WTC11 (cell line): ENCODE data around the gene KANK3. TPM values are rescaled to one million over a fixed set of nuclear protein-coding genes. Genes with fewer than 3 reads are reported as not detected.

Experiments used
- ATAC-seq: fragments of 200-7000 bp; cut with Tn5 transposase; 2 replicates; pipeline ENCODE4 v1.10.0; 2021; ENCODE audit warnings: mild to moderate bottlenecking, moderate library complexity
- CTCF ChIA-PET: fragments of 300-600 bp; sonication (Branson Sonifier 250); formaldehyde crosslinking; loops from one replicate; lab custom pipeline; 2021; ENCODE audit warnings: antibody characterized with exemption; lab: Charles Lee
- POLR2A ChIA-PET: fragments of 350-600 bp; sonication (Branson Sonifier 250); formaldehyde crosslinking; loops from one replicate; lab custom pipeline; 2021; ENCODE audit warnings: antibody characterized with exemption; lab: Charles Lee
- DNase-seq: peaks from one replicate; pipeline ENCODE4 v3.0.0; 2021; ENCODE audit warnings: low spot score
- H3K27ac Mint-ChIP-seq: 2 replicates; pipeline ENCODE4 v1.8.0; 2021; ENCODE audit warnings: mixed read lengths
- H3K27me3 Mint-ChIP-seq: 2 replicates; pipeline ENCODE4 v1.8.0; 2021; ENCODE audit warnings: low read depth, mild to moderate bottlenecking, moderate library complexity, mixed read lengths
- H3K36me3 Mint-ChIP-seq: 2 replicates; pipeline ENCODE4 v1.8.0; 2021; ENCODE audit warnings: mixed read lengths
- H3K4me1 Mint-ChIP-seq: 2 replicates; pipeline ENCODE4 v1.8.0; 2022; ENCODE audit warnings: mixed read lengths
- H3K4me3 Mint-ChIP-seq: 2 replicates; pipeline ENCODE4 v1.8.0; 2021; ENCODE audit warnings: mild to moderate bottlenecking, moderate library complexity, mixed read lengths
- H3K9me3 Mint-ChIP-seq: 2 replicates; pipeline ENCODE4 v1.8.0; 2021; ENCODE audit warnings: mixed read lengths
- AR ChIP-seq: fragments of 250-450 bp; sonication (Bioruptor Pico); IDR thresholded peaks from 2 replicates; pipeline ENCODE4 v1.9.0; 2021; ENCODE audit warnings: mild to moderate bottlenecking
- ARID4B ChIP-seq: sonication (generic); formaldehyde crosslinking; IDR thresholded peaks from 2 replicates; pipeline ENCODE4 v1.8.0; 2023; ENCODE audit warnings: missing genetic modification reagents, mild to moderate bottlenecking, borderline replicate concordance
- CREM ChIP-seq: sonication (generic); formaldehyde crosslinking; IDR thresholded peaks from 2 replicates; pipeline ENCODE4 v1.8.1; 2022; ENCODE audit warnings: mild to moderate bottlenecking, missing genetic modification reagents, moderate library complexity
- E2F4 ChIP-seq: sonication (generic); formaldehyde crosslinking; IDR thresholded peaks from 2 replicates; pipeline ENCODE4 v1.8.1; 2022; ENCODE audit warnings: low read depth, mild to moderate bottlenecking, moderate library complexity, missing genetic modification reagents, borderline replicate concordance
- EMX1 ChIP-seq: fragments of 250-450 bp; sonication (Bioruptor Pico); IDR thresholded peaks from 2 replicates; pipeline ENCODE4 v1.8.0; 2021; ENCODE audit warnings: mild to moderate bottlenecking
- FOXK1 ChIP-seq: sonication (generic); formaldehyde crosslinking; IDR thresholded peaks from 2 replicates; pipeline ENCODE4 v1.8.0; 2022; ENCODE audit warnings: mild to moderate bottlenecking, moderate library complexity, missing genetic modification reagents
- FOXP4 ChIP-seq: sonication (generic); formaldehyde crosslinking; IDR thresholded peaks from 2 replicates; pipeline ENCODE4 v1.8.0; 2022; ENCODE audit warnings: mild to moderate bottlenecking, missing genetic modification reagents
- JAZF1 ChIP-seq: fragments of 250-450 bp; sonication (Bioruptor Pico); IDR thresholded peaks from 2 replicates; pipeline ENCODE4 v1.9.0; 2021; ENCODE audit warnings: moderate library complexity, mild to moderate bottlenecking, inconsistent platforms
- KAT7 ChIP-seq: sonication (generic); formaldehyde crosslinking; IDR thresholded peaks from 2 replicates; pipeline ENCODE4 v1.8.1; 2023; ENCODE audit warnings: missing genetic modification reagents, mild to moderate bottlenecking, borderline replicate concordance
- NFATC4 ChIP-seq: fragments of 250-450 bp; sonication (Bioruptor Pico); IDR thresholded peaks from 2 replicates; pipeline ENCODE4 v1.9.0; 2021; ENCODE audit warnings: mild to moderate bottlenecking
- ZSCAN18 ChIP-seq: fragments of 250-450 bp; sonication (Bioruptor Pico); IDR thresholded peaks from 2 replicates; pipeline ENCODE4 v2.1.2; 2022; ENCODE audit warnings: mild to moderate bottlenecking, moderate library complexity
- total RNA-seq: library from RNA; stranded (reverse); gene quantifications from 3 replicates; pipeline ENCODE4 v1.2.3, GENCODE V29; 2021
- TF ChIP-seq, protein P1 (sequence below): sonication (generic); formaldehyde crosslinking; conservative IDR thresholded peaks from 2 replicates; pipeline ENCODE4 v1.8.1; 2023; ENCODE audit warnings: mild to moderate bottlenecking, low read depth, missing genetic modification reagents, moderate library complexity

KANK3 gene
- total RNA-seq, 1 experiment from 2014 or later = 8.0 TPM

DNA sequence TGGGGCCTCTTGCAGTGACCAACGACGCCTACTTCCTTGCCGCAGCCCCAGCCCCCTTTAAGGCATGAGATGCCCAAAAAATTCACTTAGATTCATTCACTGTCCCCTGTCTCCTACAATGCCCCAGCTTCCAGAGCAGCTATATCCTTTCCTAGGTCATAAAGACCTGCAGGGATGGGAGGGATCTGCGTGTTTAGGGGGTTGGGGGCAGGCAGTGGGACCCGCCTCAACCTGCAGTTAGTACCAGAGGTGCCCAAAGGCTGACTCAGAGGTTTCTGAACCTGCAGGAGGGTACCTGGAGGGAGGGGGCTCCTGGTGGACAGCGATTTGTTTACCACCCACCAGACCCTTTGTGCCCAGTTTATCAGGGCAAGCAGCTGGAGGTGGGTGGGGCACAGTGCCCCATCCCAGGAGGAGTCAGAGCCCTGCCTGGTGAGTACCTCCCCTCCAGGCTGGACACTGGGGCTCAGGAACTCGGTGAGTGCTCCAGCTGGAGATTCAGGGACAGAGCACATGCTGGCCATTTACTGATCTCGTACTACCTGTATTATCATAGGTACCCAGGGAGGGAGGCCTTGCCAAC, 11.7 kb downstream of the KANK3 start (continued):
- TF ChIP-seq AR (no peak), KAT7 (CRISPR knock-in tag) (no peak)

- Mint-ChIP-seq H3K27ac (no peak overlapping the region; the same call in 1 of the 2 replicates), H3K4me1 (peaks cover 3% of the 10 kb centered on the region; the same call in 1 of the 2 replicates), H3K36me3 (no peaks in the 10 kb centered on the region), H3K9me3 (no peaks in the 10 kb centered on the region), H3K27me3 (peaks cover 65% of the 10 kb centered on the region), H3K4me3 (no peak overlapping the region)
- CTCF ChIA-PET = no interaction called here
- TF ChIP-seq NFATC4 (CRISPR knock-in tag) (no peak), ARID4B (CRISPR knock-in tag) (no peak), FOXP4 (CRISPR knock-in tag) (no peak), EMX1 (CRISPR knock-in tag) (no peak), E2F4 (CRISPR knock-in tag) (no peak), JAZF1 (CRISPR knock-in tag) (no peak), FOXK1 (CRISPR knock-in tag) (no peak), ZSCAN18 (CRISPR knock-in tag) (no peak), CREM (no peak)
- TF ChIP-seq, protein P1, sequence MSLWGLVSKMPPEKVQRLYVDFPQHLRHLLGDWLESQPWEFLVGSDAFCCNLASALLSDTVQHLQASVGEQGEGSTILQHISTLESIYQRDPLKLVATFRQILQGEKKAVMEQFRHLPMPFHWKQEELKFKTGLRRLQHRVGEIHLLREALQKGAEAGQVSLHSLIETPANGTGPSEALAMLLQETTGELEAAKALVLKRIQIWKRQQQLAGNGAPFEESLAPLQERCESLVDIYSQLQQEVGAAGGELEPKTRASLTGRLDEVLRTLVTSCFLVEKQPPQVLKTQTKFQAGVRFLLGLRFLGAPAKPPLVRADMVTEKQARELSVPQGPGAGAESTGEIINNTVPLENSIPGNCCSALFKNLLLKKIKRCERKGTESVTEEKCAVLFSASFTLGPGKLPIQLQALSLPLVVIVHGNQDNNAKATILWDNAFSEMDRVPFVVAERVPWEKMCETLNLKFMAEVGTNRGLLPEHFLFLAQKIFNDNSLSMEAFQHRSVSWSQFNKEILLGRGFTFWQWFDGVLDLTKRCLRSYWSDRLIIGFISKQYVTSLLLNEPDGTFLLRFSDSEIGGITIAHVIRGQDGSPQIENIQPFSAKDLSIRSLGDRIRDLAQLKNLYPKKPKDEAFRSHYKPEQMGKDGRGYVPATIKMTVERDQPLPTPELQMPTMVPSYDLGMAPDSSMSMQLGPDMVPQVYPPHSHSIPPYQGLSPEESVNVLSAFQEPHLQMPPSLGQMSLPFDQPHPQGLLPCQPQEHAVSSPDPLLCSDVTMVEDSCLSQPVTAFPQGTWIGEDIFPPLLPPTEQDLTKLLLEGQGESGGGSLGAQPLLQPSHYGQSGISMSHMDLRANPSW = no peak
- ATAC-seq (no peak), DNase-seq (no peak)
- POLR2A ChIA-PET = no interaction called here
These were observed 13.1 kb downstream of the KANK3 start for GRCh38 chr19:8329996-8330395.
